Loucy (cell line): ENCODE data around the gene PAXX.

Source experiments
- H2AFZ ChIP-seq: fragments of 200-600 bp; sonication (generic); 2 replicates; pipeline ENCODE4 v1.6.0; 2016; ENCODE audit warnings: antibody characterized with exemption, mild to moderate bottlenecking, low read length, moderate library complexity
- H3F3A ChIP-seq: fragments of 200-600 bp; 2 replicates; pipeline ENCODE4 v1.6.0; 2016; ENCODE audit warnings: antibody characterized with exemption, low read depth, mild to moderate bottlenecking
- H3K27me3 ChIP-seq: fragments of 200-600 bp; sonication (generic); 2 replicates; pipeline ENCODE4 v1.6.1; 2014; ENCODE audit warnings: low read length, mild to moderate bottlenecking; ENCODE audit not compliant: insufficient read depth, poor library complexity, severe bottlenecking
- H3K36me3 ChIP-seq: fragments of 200-600 bp; sonication (generic); 2 replicates; pipeline ENCODE4 v1.6.1; 2016; ENCODE audit warnings: low read length; ENCODE audit not compliant: insufficient read depth
- H3K4me1 ChIP-seq: fragments of 200-600 bp; sonication (generic); 2 replicates; pipeline ENCODE4 v1.5.1; 2014; ENCODE audit warnings: low read length, mild to moderate bottlenecking; ENCODE audit not compliant: insufficient read depth, poor library complexity, severe bottlenecking
- H3K4me2 ChIP-seq: fragments of 200-600 bp; sonication (generic); 2 replicates; pipeline ENCODE4 v1.6.0; 2014; ENCODE audit warnings: antibody characterized with exemption, low read length, low read depth, mild to moderate bottlenecking; ENCODE audit not compliant: poor library complexity, severe bottlenecking
- H3K4me3 ChIP-seq: fragments of 200-600 bp; sonication (generic); 2 replicates; pipeline ENCODE4 v1.5.1; 2014; ENCODE audit warnings: low read length, mild to moderate bottlenecking, mixed read lengths; ENCODE audit not compliant: poor library complexity, severe bottlenecking
- H3K79me2 ChIP-seq: fragments of 200-600 bp; sonication (generic); 2 replicates; pipeline ENCODE4 v1.6.1; 2014; ENCODE audit warnings: low read length; ENCODE audit not compliant: insufficient read depth
- H3K9ac ChIP-seq: fragments of 200-600 bp; sonication (generic); 2 replicates; pipeline ENCODE4 v1.6.0; 2014; ENCODE audit warnings: mild to moderate bottlenecking, low read depth, low read length, moderate library complexity; ENCODE audit not compliant: poor library complexity, severe bottlenecking
- H3K9me2 ChIP-seq: fragments of 200-600 bp; sonication (generic); replicated peaks from 2 replicates; pipeline ENCODE4 v1.6.1; 2016; ENCODE audit warnings: low read depth, low read length, mixed read lengths
- H3K9me3 ChIP-seq: fragments of 200-600 bp; sonication (generic); 2 replicates; pipeline ENCODE4 v1.6.1; 2014; ENCODE audit warnings: mild to moderate bottlenecking, antibody characterized with exemption, low read length, low read depth; ENCODE audit not compliant: insufficient read depth
- H4K20me1 ChIP-seq: fragments of 200-600 bp; sonication (generic); 2 replicates; pipeline ENCODE4 v1.6.0; 2014; ENCODE audit warnings: antibody characterized with exemption, low read length, mild to moderate bottlenecking; ENCODE audit not compliant: insufficient read depth, poor library complexity, severe bottlenecking
- EZH2phosphoT487 ChIP-seq: fragments of 200-600 bp; IDR thresholded peaks from 2 replicates; pipeline ENCODE4 v1.6.1; 2018; ENCODE audit warnings: antibody characterized with exemption, mild to moderate bottlenecking, moderate library complexity, borderline replicate concordance
- TF ChIP-seq, protein P1 (sequence below): fragments of 200-600 bp; sonication (generic); conservative IDR thresholded peaks from 2 replicates; pipeline ENCODE4 v1.5.1; 2014; ENCODE audit warnings: mild to moderate bottlenecking, antibody characterized with exemption, low read length

The PAXX gene

DNA sequence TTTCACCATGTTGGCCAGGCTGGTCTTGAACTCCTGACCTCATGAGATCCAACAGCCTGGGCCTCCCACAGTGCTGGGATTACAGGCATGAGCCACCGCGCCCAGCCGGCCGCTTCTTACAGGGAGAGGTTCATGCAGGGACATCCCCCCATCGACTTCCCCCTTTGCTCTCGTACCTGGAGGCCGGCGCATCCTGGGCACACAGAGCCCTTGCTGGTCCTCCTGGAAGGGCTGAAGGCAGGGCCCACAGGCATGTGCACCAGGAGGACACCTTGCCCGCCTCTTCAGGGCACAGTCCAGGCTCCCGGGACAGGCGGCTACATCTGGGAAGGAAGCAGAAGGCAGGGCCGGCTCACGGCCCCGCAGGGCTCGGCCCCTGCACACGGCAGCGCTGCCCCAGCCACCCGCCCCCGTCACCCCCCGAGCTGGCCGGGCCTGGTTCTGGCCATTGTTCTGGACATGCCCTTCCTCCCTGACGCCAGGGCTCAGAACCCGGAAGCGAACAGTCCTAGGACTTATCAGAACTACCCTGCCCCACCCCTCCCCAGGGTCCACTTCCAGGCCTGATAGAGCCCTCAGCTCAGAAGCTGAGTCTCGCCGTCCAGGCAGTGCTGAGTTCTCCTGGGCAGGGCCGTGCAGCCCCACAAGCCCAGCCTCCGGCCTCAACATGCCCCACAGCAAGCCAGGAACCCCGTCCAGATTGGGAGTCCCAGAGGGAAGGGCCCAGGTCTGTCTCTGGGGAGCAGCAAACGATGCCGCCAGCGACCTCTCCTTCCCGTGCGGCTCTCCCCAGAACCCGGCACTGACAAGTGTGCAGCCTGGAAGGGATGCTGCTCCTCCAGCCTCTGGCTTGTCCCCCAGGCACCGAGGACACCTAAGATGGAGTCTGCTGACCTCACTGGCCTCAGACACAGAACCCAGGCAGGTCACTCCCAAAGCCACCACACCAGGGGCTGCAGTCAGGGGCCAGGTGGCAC is 50.8 kb downstream of the PAXX start:
- no peaks in the 10 kb centered on the region for H3K27me3 ChIP-seq
- peaks cover 24% of the 10 kb centered on the region for H3K4me1 ChIP-seq
- H4K20me1 ChIP-seq: peaks cover 23% of the 10 kb centered on the region
- H3K4me3 ChIP-seq: peak overlapping the region; percentile 6
- no peaks in the 10 kb centered on the region for H3F3A ChIP-seq
- peaks cover 21% of the 10 kb centered on the region; the same call in 1 of the 2 replicates for H3K79me2 ChIP-seq
- no peaks in the 10 kb centered on the region for H3K9me2 ChIP-seq
- peak overlapping the region; percentile 70 for H3K9ac ChIP-seq
- H3K4me2 ChIP-seq: peak overlapping the region; percentile 86
- H3K36me3 ChIP-seq: no peaks in the 10 kb centered on the region
- no peaks in the 10 kb centered on the region for H3K9me3 ChIP-seq
- TF ChIP-seq, protein P1, sequence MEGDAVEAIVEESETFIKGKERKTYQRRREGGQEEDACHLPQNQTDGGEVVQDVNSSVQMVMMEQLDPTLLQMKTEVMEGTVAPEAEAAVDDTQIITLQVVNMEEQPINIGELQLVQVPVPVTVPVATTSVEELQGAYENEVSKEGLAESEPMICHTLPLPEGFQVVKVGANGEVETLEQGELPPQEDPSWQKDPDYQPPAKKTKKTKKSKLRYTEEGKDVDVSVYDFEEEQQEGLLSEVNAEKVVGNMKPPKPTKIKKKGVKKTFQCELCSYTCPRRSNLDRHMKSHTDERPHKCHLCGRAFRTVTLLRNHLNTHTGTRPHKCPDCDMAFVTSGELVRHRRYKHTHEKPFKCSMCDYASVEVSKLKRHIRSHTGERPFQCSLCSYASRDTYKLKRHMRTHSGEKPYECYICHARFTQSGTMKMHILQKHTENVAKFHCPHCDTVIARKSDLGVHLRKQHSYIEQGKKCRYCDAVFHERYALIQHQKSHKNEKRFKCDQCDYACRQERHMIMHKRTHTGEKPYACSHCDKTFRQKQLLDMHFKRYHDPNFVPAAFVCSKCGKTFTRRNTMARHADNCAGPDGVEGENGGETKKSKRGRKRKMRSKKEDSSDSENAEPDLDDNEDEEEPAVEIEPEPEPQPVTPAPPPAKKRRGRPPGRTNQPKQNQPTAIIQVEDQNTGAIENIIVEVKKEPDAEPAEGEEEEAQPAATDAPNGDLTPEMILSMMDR: no peak
- TF ChIP-seq EZH2phosphoT487: no peak
- no peak overlapping the region for H2AFZ ChIP-seq
